ENCODE results near the gene TMEM131L.

GRCh38 chr4:153471698-153472093, 5.5 kb downstream of the TMEM131L start:
- TF ChIP-seq EZH2 (IDR thresholded peaks at IDR 0.05; ENCODE audit: low read length): no peak
- TF ChIP-seq, protein P1, sequence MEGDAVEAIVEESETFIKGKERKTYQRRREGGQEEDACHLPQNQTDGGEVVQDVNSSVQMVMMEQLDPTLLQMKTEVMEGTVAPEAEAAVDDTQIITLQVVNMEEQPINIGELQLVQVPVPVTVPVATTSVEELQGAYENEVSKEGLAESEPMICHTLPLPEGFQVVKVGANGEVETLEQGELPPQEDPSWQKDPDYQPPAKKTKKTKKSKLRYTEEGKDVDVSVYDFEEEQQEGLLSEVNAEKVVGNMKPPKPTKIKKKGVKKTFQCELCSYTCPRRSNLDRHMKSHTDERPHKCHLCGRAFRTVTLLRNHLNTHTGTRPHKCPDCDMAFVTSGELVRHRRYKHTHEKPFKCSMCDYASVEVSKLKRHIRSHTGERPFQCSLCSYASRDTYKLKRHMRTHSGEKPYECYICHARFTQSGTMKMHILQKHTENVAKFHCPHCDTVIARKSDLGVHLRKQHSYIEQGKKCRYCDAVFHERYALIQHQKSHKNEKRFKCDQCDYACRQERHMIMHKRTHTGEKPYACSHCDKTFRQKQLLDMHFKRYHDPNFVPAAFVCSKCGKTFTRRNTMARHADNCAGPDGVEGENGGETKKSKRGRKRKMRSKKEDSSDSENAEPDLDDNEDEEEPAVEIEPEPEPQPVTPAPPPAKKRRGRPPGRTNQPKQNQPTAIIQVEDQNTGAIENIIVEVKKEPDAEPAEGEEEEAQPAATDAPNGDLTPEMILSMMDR (optimal IDR thresholded peaks at IDR 0.05 in 1 of 3, IDR thresholded peaks at IDR 0.05 in 1 of 3, conservative IDR thresholded peaks at IDR 0.05 in 1 of 3; ENCODE audit: extremely low read depth in 1 of 3, insufficient read depth in 2 of 3, low read length in 3 of 3): no peak

Data from keratinocyte (primary cell).